Stimulated activated effector memory CD8-positive, alpha-beta T cell treated with anti-CD3 and anti-CD28 coated beads, Interleukin-12 subunit alpha, Interleukin-12 subunit beta, amount 100 ng/mL, for 72 hours (primary cell): ENCODE measurements around the gene PIP4K2C.
"Not testable (repeated sequence)": the region's sequence is repeated elsewhere in the genome, so short reads cannot be mapped to it uniquely, and the experiment has no call there.

Experiments
- ATAC-seq: fragments of 150-1000 bp; cut with Tn5 transposase; 2 replicates; pipeline ENCODE4 v1.10.0; 2021
- DNase-seq, 2 donors: peaks; one replicate each; pipeline ENCODE4 v3.0.0; 2021 to 2022; ENCODE audit warnings: low spot score in 2 of 2
- H3K27ac Mint-ChIP-seq: one replicate; pipeline ENCODE4 v1.8.0; 2022; ENCODE audit warnings: mild to moderate bottlenecking, mixed read lengths
- H3K36me3 Mint-ChIP-seq: one replicate; pipeline ENCODE4 v1.8.0; 2022; ENCODE audit warnings: mild to moderate bottlenecking, mixed read lengths
- H3K4me1 Mint-ChIP-seq: one replicate; pipeline ENCODE4 v1.8.0; 2022; ENCODE audit warnings: mixed read lengths
- H3K4me3 Mint-ChIP-seq: one replicate; pipeline ENCODE4 v1.8.0; 2022; ENCODE audit warnings: mild to moderate bottlenecking, mixed read lengths
- H3K9me3 Mint-ChIP-seq: one replicate; pipeline ENCODE4 v1.8.0; 2022; ENCODE audit warnings: mixed read lengths

Gene PIP4K2C

DNA sequence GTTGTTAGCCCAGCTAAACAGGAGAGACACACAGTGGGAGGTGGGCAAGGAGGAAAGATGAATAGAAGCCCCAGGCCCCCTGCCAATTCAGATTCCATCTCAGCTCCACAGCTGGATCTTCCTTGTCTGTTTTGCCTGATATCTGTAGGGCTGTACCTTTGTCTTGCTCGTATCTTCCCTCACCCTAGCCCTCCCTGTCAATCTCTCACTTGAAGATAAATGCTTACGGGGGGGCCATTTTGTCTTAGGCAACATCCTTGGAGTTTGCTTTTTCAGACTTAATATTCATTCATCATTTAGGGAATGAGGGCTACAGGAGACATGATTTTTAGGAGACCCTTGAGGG lies 38.7 kb upstream of the PIP4K2C start:
- Mint-ChIP-seq H3K9me3 (no peaks in the 10 kb centered on the region), H3K27ac (no peak overlapping the region), H3K36me3 (peaks cover 2% of the 10 kb centered on the region), H3K4me1 (peaks cover 25% of the 10 kb centered on the region), H3K4me3 (no peak overlapping the region)
- no peak for DNase-seq
- no peak for ATAC-seq

GRCh38 chr12:57552835-57553313 lies 38.1 kb upstream of the PIP4K2C start:
- Mint-ChIP-seq H3K9me3 (no peaks in the 10 kb centered on the region), H3K27ac (no peak overlapping the region), H3K4me3 (no peak overlapping the region), H3K36me3 (no peaks in the 10 kb centered on the region), H3K4me1 (peaks cover 21% of the 10 kb centered on the region)
- ATAC-seq (no peak), DNase-seq (no peak)

GRCh38 chr12:57553343-57554202 lies 37.4 kb upstream of the PIP4K2C start:
- Mint-ChIP-seq H3K9me3 (no peaks in the 10 kb centered on the region), H3K4me1 (peaks cover 21% of the 10 kb centered on the region), H3K4me3 (no peak overlapping the region), H3K27ac (no peak overlapping the region), H3K36me3 (no peaks in the 10 kb centered on the region)
- ATAC-seq: no peak
- DNase-seq: no peak

- ATAC-seq: no peak
- H3K4me3 Mint-ChIP-seq: no peak overlapping the region
- H3K4me1 Mint-ChIP-seq: peaks cover 16% of the 10 kb centered on the region
- H3K27ac Mint-ChIP-seq: no peak overlapping the region
- H3K36me3 Mint-ChIP-seq: no peaks in the 10 kb centered on the region
- no peak for DNase-seq
- H3K9me3 Mint-ChIP-seq: no peaks in the 10 kb centered on the region
Observed at GRCh38 chr12:57554453-57554852, 36.5 kb upstream of the PIP4K2C start.

DNA sequence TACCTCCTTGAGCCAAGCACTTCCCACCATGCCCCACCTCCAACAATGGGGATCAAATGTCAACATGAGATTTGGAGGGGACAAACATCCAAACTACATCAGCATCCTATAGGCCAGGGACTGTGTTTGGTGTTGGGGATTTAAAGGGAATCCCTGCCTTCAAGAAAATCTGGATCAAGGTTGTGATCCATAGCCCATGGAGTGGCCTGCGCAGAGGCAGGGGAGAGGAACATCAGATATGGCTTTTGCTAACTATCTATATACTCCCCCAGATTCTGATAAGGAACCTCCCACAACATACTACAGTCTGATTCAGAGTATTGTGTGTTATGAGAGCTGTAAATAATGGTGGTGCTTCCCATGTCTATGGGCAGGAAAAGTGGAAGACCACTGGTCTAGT lies 36.1 kb upstream of the PIP4K2C start:
- no peak overlapping the region for H3K27ac Mint-ChIP-seq
- no peak overlapping the region for H3K4me3 Mint-ChIP-seq
- DNase-seq: no peak
- no peak for ATAC-seq
- peaks cover 12% of the 10 kb centered on the region for H3K4me1 Mint-ChIP-seq
- H3K9me3 Mint-ChIP-seq: no peaks in the 10 kb centered on the region
- H3K36me3 Mint-ChIP-seq: no peaks in the 10 kb centered on the region

DNA sequence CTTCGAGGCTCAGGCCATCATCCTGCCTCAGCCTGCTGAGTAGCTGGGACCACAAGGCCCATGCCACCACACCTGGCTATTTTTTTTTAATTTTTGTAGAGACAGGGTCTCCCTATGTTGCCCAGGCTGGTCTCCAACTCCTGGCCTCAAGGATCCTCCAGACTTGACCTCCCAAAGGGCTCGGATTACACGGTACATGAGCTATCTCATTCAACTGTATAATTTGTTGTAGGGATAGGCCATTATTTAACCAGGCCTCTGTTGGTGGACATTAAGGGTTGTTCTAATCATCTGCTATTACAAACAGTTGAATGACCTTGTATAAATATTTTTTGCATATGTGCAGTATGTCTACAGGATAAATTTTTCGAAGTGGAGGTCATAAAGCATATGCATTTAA lies 32.1 kb upstream of the PIP4K2C start:
- no peak for DNase-seq
- Mint-ChIP-seq H3K36me3 (no peaks in the 10 kb centered on the region), H3K9me3 (no peaks in the 10 kb centered on the region), H3K27ac (no peak overlapping the region), H3K4me1 (no peaks in the 10 kb centered on the region), H3K4me3 (no peak overlapping the region)
- no peak for ATAC-seq

GRCh38 chr12:57560516-57560915 lies 30.5 kb upstream of the PIP4K2C start:
- DNase-seq (no peak), ATAC-seq (no peak)
- Mint-ChIP-seq H3K4me3 (no peak overlapping the region), H3K9me3 (no peaks in the 10 kb centered on the region), H3K4me1 (no peaks in the 10 kb centered on the region), H3K27ac (no peak overlapping the region), H3K36me3 (no peaks in the 10 kb centered on the region)

- not testable (repeated sequence) for DNase-seq, H3K27ac Mint-ChIP-seq, ATAC-seq, H3K4me3 Mint-ChIP-seq, H3K4me1 Mint-ChIP-seq, H3K36me3 Mint-ChIP-seq, H3K9me3 Mint-ChIP-seq
Observed at GRCh38 chr12:57561117-57561516, 29.9 kb upstream of the PIP4K2C start.

DNA sequence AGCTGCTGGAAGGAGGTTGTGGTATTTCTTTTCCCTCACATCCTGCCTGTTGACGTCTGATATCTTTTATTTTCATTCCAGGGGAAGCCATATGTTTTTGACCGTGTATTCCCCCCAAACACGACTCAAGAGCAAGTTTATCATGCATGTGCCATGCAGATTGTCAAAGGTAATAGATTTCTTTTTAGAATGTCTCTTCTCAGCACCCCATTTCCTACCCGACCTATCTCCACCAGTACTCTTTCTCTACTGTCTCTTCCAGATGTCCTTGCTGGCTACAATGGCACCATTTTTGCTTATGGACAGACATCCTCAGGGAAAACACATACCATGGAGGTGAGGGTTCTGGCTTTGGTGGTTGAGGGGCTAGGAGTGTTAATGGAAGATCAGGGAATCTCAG lies 27.6 kb upstream of the PIP4K2C start:
- Mint-ChIP-seq H3K9me3 (no peaks in the 10 kb centered on the region), H3K4me1 (no peaks in the 10 kb centered on the region)
- DNase-seq: no peak

GRCh38 chr12:57564178-57564740 lies 26.7 kb upstream of the PIP4K2C start:
- ATAC-seq: no peak
- no peak for DNase-seq
- Mint-ChIP-seq H3K36me3 (no peaks in the 10 kb centered on the region), H3K9me3 (no peaks in the 10 kb centered on the region), H3K27ac (no peak overlapping the region), H3K4me1 (no peaks in the 10 kb centered on the region), H3K4me3 (no peak overlapping the region)

More for the DNA sequence above, 27.6 kb upstream of the PIP4K2C start:
- ATAC-seq: no peak
- Mint-ChIP-seq H3K36me3 (no peaks in the 10 kb centered on the region), H3K4me3 (no peak overlapping the region), H3K27ac (no peak overlapping the region)

- no peaks in the 10 kb centered on the region for H3K36me3 Mint-ChIP-seq
- no peak overlapping the region for H3K27ac Mint-ChIP-seq
- no peaks in the 10 kb centered on the region for H3K9me3 Mint-ChIP-seq
- no peaks in the 10 kb centered on the region for H3K4me1 Mint-ChIP-seq
- H3K4me3 Mint-ChIP-seq: no peak overlapping the region
- no peak for DNase-seq
- no peak for ATAC-seq
Observed at GRCh38 chr12:57568838-57569237, 22.2 kb upstream of the PIP4K2C start.

DNA sequence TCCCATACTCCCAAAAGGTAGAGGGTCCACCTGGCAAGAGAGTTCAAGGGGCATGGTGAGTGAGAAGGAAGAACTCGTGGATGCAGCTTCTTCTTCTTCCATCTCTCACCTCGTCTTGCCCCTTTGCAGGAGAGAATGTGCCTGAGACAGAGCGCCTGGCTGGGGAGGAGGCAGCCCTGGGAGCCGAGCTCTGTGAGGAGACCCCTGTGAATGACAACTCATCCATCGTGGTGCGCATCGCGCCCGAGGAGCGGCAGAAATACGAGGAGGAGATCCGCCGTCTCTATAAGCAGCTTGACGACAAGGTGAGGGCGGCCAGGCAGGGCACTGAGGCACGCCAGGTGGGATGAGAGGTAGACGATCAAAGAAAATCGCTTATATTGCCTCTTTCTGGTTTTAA lies 21.1 kb upstream of the PIP4K2C start:
- DNase-seq (no peak), ATAC-seq (no peak)
- H3K4me1 Mint-ChIP-seq: no peaks in the 10 kb centered on the region
- H3K9me3 Mint-ChIP-seq: no peaks in the 10 kb centered on the region
- no peak overlapping the region for H3K27ac Mint-ChIP-seq
- no peaks in the 10 kb centered on the region for H3K36me3 Mint-ChIP-seq
- no peak overlapping the region for H3K4me3 Mint-ChIP-seq

GRCh38 chr12:57570438-57570837 lies 20.6 kb upstream of the PIP4K2C start:
- H3K9me3 Mint-ChIP-seq, DNase-seq, ATAC-seq: not testable (repeated sequence)

DNA sequence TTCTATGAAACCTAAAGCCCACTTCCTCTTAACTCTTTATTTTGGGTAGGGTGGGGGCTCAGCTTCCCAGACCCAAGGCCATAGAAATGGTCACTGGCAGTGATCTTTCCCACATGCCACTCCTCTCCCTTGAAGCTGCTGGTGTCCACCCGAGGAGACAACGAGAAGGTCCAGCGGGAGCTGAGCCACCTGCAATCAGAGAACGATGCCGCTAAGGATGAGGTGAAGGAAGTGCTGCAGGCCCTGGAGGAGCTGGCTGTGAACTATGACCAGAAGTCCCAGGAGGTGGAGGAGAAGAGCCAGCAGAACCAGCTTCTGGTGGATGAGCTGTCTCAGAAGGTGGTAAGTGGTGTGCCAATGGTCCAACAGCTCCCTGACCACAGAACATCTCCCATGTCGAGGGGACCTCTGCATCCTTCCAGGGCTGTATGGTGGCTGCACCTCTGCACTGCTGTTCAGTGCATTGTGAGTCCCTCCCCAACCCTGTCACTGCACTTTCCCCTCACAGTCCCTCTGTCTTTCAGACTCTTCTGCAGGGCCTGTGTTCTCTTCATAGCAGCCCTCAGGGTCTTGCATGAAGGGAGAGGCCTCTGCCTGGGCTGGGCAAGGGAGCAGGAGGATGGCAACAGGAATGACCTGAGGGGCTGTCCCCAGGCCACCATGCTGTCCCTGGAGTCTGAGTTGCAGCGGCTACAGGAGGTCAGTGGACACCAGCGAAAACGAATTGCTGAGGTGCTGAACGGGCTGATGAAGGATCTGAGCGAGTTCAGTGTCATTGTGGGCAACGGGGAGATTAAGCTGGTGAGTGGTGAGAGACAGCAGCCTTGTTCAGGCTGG lies 18.8 kb upstream of the PIP4K2C start:
- Mint-ChIP-seq H3K4me1 (no peaks in the 10 kb centered on the region), H3K27ac (no peak overlapping the region), H3K36me3 (no peaks in the 10 kb centered on the region), H3K4me3 (no peak overlapping the region), H3K9me3 (no peaks in the 10 kb centered on the region)
- DNase-seq (no peak), ATAC-seq (no peak)

More at GRCh38 chr12:57570438-57570837, 20.6 kb upstream of the PIP4K2C start:
- H3K4me3 Mint-ChIP-seq, H3K27ac Mint-ChIP-seq, H3K4me1 Mint-ChIP-seq, H3K36me3 Mint-ChIP-seq: not testable (repeated sequence)

- H3K36me3 Mint-ChIP-seq: no peaks in the 10 kb centered on the region
- H3K9me3 Mint-ChIP-seq: no peaks in the 10 kb centered on the region
- ATAC-seq (no peak), DNase-seq (no peak)
- H3K27ac Mint-ChIP-seq: no peak overlapping the region
- H3K4me3 Mint-ChIP-seq: no peak overlapping the region
- H3K4me1 Mint-ChIP-seq: no peaks in the 10 kb centered on the region
Observed at GRCh38 chr12:57574795-57575194, 16.2 kb upstream of the PIP4K2C start.
